ENCODE results near the gene MEI4.
"Not testable (repeated sequence)": the region's sequence is repeated elsewhere in the genome, so short reads cannot be mapped to it uniquely, and the experiment has no call there.

The MEI4 gene

GRCh38 chr6:77678048-77678447 is 25.2 kb downstream of the MEI4 start:
- no peak for DNase-seq (ENCODE audit: low spot score)

DNA sequence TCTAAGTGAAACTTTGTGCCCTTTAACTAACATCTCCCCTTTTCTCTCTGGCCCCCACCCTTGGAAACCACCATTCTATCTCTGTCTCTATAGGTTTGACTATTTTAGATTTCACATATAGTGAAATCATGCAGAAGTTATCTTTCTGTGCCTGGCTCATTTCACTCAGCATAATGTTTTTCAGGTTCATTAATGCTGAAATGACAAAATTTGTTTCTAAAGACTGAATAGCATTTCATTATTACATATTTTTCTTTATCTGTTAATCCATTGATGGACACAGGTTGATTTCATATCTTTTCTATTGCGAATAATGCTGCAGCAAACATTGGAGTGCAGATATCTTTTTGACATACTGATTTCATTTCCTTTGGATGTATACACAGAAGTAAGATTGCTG is 30.7 kb downstream of the MEI4 start:
- no peak for DNase-seq (ENCODE audit: low spot score)

- no peak for DNase-seq (ENCODE audit: low spot score)
Observed at GRCh38 chr6:77686931-77687330, 34.1 kb downstream of the MEI4 start.

DNA sequence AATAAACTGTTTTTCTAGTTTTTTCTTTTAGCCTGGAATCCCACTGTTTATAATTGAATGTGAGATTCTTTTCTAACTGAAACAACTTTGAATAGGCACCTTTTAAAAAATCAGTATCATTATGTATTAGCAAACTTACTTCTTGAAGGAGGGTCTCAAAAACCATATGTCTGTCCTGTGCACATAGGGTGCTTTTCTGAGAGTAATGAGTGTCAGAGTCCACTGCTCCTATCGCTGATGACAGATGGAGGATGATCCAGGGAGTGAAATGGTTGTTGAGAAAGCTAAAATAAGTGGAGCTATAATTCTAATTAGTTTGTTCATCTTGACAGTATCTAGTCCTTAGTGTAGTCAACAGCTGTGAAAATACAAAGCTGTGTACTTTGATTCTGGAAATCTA is 35.8 kb downstream of the MEI4 start:
- DNase-seq (ENCODE audit: low spot score), result no peak

GRCh38 chr6:77700095-77700494 is 47.3 kb downstream of the MEI4 start:
- DNase-seq (ENCODE audit: low spot score), result not testable (repeated sequence)

- DNase-seq (ENCODE audit: low spot score), result no peak
Observed at GRCh38 chr6:77707603-77708002, 54.8 kb downstream of the MEI4 start.

GRCh38 chr6:77715588-77715987 is 62.7 kb downstream of the MEI4 start:
- no peak for DNase-seq (ENCODE audit: low spot score)

- DNase-seq (ENCODE audit: low spot score), result no peak
Observed at GRCh38 chr6:77716311-77716710, 63.5 kb downstream of the MEI4 start.

DNA sequence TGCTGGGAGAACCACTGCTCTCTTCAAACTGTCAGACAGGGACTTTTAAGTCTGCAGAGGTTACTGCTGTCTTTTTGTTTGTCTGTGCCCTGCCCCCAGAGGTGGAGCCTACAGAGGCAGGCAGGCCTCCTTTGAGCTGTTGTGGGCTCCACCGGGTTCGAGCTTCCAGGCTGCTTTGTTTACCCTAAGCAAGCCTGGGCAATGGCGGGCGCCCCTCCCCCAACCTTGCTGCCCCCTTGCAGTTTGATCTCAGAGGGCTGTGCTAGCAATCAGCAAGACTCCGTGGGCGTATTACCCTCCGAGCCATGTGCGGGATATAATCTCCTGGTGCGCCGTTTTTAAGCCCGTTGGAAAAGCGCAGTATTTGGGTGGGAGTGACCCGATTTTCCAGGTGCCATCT is 83.2 kb downstream of the MEI4 start:
- DNase-seq (ENCODE audit: low spot score), result not testable (repeated sequence)

- no peak for DNase-seq (ENCODE audit: low spot score)
Observed at GRCh38 chr6:77740380-77740779, 87.5 kb downstream of the MEI4 start.

- not testable (repeated sequence) for DNase-seq (ENCODE audit: low spot score)
Observed at GRCh38 chr6:77752156-77752555, 99.3 kb downstream of the MEI4 start.

GRCh38 chr6:77762386-77762785 is 109.5 kb downstream of the MEI4 start:
- no peak for DNase-seq (ENCODE audit: low spot score)

GRCh38 chr6:77763124-77763523 is 110.3 kb downstream of the MEI4 start:
- DNase-seq (ENCODE audit: low spot score), result no peak

GRCh38 chr6:77764364-77764763 is 111.5 kb downstream of the MEI4 start:
- DNase-seq (ENCODE audit: low spot score), result no peak

- no peak for DNase-seq (ENCODE audit: low spot score)
Observed at GRCh38 chr6:77773157-77773822, 120.5 kb downstream of the MEI4 start.

DNA sequence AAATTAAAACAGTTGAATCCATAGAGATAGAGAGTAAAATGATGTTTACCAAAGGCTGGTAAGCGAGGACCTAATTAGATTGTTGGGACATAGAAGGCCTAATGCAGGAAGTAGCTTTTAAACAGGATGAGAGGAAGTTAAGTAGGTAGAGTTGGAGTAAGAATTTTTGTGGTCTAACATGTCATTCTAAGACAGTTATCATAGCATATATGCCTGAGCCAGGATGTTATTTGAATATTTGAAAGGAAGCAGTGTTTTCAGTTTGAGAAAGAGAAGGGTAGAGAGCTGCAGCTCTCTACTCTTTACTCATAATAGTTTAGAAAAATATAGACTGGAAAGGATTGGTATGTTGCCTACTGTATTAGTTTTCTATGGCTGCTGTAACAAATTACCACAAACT is 121.6 kb downstream of the MEI4 start:
- DNase-seq (ENCODE audit: low spot score), result no peak

DNA sequence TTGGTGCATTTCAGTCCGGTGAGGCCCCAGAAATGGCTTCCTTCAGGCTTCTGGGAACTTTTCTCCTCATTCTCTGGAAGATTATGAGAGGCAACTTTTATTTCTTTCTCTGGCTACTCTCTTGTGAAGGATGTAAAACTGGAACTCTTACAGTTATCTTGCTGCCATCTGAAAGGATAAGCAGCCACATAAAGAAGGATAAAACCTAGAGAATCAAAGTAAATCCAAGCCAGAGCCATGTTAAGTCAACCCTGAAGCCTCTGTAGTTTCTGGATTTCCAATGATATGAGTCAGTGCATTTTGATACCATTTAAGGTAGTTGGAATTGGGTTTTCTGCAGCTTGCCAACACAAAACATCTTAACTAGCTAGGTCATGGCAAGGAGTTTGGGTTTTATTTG is 123.6 kb downstream of the MEI4 start:
- DNase-seq (ENCODE audit: low spot score), result no peak

DNA sequence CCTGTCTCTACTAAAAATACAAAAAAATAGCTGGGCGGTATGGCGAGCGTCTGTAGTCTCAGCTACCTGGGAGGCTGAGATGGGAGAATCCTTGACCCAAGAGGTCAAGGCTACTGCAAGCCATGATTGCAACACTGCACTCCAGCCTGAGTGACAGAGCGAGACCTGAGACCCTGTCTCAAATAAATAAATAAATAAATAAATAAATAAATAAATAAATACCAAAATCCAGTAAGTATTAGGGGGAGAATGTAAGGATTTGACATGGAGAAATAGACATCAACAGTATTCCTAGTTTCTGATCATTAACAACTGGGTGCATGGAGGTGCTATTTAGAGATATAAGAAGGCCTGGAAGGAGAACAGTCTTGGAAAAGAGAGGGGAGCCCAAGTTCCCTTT is 125.7 kb downstream of the MEI4 start:
- no peak for DNase-seq (ENCODE audit: low spot score)

- no peak for DNase-seq (ENCODE audit: low spot score)
Observed at GRCh38 chr6:77786935-77787629, 134.2 kb downstream of the MEI4 start.

- DNase-seq (ENCODE audit: low spot score), result no peak
Observed at GRCh38 chr6:77796824-77797809, 144.3 kb downstream of the MEI4 start.

DNA sequence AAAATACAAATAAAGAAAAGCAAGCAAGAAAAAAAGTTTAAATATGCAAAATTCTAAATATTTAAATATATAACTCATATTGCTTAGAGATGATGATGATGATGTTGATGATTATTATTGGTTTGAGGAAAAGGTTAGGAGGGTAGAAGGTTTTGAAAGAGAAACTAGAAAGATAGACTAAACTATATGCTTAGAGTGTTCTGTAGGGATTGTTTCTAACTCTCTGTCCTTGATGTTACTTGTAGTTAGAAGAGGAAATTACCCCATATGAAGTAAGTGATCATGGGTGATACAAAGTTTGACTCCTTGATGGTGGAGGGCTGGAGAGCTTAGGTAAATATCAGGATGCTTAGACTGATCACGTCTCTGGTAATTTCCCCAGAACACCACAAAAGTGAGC is 159.5 kb downstream of the MEI4 start:
- no peak for DNase-seq (ENCODE audit: low spot score)

- no peak for DNase-seq (ENCODE audit: low spot score)
Observed at GRCh38 chr6:77813090-77813489, 160.3 kb downstream of the MEI4 start.

DNA sequence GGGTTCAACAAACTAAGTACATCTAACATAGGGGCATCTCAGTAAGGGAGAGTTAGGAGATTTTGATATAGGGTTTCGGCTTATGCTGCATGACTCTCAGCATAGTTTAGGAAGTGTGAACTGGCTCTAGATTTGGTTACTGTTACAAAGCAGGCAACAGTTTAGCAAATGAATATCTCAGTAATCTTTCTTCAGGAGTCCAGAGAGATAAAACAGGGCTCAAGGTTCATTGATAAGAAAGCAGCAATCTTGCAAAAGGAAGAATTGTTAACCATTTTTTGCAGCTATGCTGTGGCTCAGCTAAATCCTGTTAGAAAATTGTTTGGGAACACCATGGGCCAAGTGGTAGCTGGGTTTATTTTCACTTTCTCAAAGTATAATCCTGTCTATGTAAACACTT is 161.3 kb downstream of the MEI4 start:
- no peak for DNase-seq (ENCODE audit: low spot score)

All from Ammon's horn (tissue), 1 donor.